GM12891 (cell line): ENCODE measurements around the gene SPARC.
"Not testable (repeated sequence)": the region's sequence is repeated elsewhere in the genome, so short reads cannot be mapped to it uniquely, and the experiment has no call there.

Experiments
- DNase-seq: peaks from one replicate; pipeline ENCODE4 v3.0.0; 2011; ENCODE audit warnings: low spot score; ENCODE audit not compliant: insufficient read length
- FAIRE-seq: peaks from 2 replicates; lab custom pipeline; 2011; peaks lifted over from hg19 to GRCh38; lab: Jason Lieb, UNC
- PAX5 ChIP-seq: IDR thresholded peaks from 2 replicates; pipeline ENCODE4 v1.6.1; 2011; ENCODE audit warnings: low read length, moderate library complexity, mild to moderate bottlenecking; ENCODE audit not compliant: insufficient read depth, severe bottlenecking
- POLR2A ChIP-seq: IDR thresholded peaks from 2 replicates; pipeline ENCODE4 v1.6.1; 2011; ENCODE audit warnings: low read depth, low read length, control low read depth
- POLR2AphosphoS5 ChIP-seq: IDR thresholded peaks from 2 replicates; pipeline ENCODE4 v1.6.1; 2011; ENCODE audit warnings: low read depth, low read length, control low read depth
- POU2F2 ChIP-seq: IDR thresholded peaks from 2 replicates; pipeline ENCODE4 v1.6.1; 2011; ENCODE audit warnings: low read depth, mild to moderate bottlenecking, control low read depth, low read length, moderate library complexity
- SPI1 ChIP-seq: IDR thresholded peaks from 2 replicates; pipeline ENCODE4 v1.6.1; 2011; ENCODE audit warnings: low read depth, low read length, control low read depth
- TAF1 ChIP-seq: IDR thresholded peaks from 2 replicates; pipeline ENCODE4 v1.6.1; 2011; ENCODE audit warnings: low read depth, low read length, control low read depth

The SPARC gene

DNA sequence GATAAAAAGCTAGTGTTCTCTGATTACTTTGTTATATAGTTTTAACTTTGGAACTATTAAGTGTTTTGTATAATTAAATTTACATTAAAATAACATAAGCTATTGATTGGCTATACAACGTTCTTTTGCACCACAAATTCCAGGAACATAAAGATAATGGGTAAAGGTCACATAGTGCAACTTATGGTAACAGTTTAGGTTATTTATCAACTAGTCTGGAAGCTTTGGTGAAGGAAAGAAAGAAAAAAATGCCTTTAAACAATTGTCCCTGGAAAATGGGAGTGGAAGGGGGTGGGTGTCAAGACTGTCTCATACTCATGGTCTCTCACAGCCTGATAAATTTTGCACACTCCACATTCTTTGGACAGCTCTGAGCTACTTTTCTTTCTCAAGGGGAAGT lies 17.1 kb upstream of the SPARC start:
- DNase-seq: no peak
- FAIRE-seq: no peak
- TF ChIP-seq POLR2A: no peak
- no peak for TF ChIP-seq TAF1
- no peak for TF ChIP-seq POLR2AphosphoS5

DNA sequence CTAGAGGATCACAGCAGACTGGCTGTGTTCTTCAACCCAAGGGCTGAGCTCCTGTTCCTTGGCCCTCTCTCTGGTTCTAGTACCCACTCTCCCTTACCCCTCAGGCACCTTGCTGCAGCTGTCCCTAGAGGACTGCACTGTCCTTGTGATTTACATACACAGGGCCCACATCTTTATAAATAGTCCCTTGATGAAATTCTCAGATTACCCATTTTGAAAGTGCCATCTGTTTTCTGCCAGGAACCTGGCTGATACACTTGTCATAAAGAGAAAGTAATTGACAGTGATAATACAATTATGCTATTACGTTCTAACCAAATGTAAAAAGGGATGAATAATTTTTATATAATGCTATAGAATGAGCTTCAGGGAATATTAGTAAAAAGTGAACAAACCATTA lies 16.5 kb upstream of the SPARC start:
- DNase-seq (no peak), FAIRE-seq (peak; percentile 84)
- TF ChIP-seq POU2F2: peak; percentile 81; the same call in 1 of the 2 replicates
- TF ChIP-seq PAX5: no peak

DNA sequence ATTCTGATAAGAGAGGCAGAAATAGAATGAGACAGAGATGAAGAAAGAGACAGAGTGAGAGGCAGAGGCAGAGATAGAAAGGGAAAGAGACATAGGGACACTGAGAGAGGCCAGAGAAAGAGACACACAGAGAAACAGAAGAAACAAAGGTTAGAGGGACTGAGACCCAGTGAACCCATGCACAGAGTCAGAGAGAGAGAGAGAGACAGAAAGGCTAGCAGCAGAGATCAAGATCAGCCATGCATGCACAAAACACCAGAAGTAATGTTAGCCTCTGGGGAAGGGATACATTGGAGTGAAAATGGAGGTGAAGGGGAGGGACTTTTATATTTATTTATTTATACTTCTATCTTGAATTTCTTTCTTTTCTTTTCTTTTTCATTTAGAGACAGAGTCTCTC lies 14.1 kb upstream of the SPARC start:
- TF ChIP-seq PAX5 (peak; percentile 92), POLR2AphosphoS5 (no peak)
- DNase-seq (no peak), FAIRE-seq (peak; percentile 86)

DNA sequence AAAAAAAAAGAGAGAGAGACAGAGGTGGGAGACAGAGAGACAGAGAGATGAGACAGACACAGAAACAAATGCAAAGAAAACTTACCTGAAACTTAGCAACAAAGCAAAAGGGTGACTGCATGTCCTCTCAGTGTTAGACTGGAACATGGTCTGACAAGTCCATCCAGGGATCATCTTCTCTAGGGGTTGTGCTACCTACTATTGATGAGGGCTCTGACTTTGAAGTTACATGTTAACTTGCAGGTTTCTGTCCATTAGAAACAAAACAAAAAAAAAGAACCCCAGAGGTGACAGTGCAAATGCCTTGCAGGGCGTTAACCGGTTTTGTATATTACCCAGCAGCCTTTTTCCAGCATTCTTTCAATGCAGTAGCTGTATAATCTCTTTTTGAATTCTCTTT lies 13.6 kb upstream of the SPARC start:
- TF ChIP-seq POU2F2 (no peak), SPI1 (no peak), POLR2AphosphoS5 (no peak), TAF1 (no peak), PAX5 (no peak), POLR2A (no peak)
- FAIRE-seq: peak; percentile 77
- DNase-seq: no peak

DNA sequence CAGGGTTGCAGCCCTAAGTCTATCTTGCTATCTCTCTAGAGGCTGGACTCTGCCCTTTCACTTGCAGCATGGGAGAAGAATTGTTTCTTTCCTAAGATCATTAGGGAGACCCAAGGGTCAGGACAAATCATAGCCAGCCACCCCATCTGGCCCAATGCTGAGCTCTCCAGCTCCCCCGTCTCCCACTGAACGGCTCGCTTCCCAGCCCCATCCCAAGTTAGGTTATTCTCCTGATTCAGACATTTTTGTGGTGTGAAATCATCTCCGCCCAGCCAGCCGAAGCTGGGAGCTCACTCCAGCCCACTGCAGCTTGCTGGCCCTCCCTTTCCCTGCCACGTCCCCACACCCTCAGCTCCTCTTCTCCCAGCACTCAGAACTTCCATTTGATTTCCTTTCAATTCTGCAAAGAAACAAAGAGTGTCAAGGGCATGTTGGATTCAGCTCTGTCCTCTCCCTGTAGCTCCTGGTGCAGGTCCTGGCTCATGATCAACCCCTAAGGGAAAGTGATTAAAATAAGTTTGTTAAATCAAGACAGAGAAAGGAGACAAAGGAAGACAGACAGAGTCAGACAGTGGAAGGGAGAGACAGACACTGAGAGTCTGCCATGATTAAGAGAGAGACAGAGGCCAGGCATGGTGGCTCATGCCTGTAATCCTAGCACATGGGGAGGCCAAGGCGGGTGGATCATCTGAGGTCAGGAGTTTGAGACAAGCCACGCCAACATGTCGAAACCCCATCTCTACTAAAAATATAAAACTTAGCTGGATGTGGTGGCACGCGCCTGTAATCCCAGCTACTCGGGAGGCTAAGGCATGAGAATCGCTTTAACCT lies 12.6 kb upstream of the SPARC start:
- DNase-seq (no peak), FAIRE-seq (peak; percentile 28)
- TF ChIP-seq SPI1: no peak

DNA sequence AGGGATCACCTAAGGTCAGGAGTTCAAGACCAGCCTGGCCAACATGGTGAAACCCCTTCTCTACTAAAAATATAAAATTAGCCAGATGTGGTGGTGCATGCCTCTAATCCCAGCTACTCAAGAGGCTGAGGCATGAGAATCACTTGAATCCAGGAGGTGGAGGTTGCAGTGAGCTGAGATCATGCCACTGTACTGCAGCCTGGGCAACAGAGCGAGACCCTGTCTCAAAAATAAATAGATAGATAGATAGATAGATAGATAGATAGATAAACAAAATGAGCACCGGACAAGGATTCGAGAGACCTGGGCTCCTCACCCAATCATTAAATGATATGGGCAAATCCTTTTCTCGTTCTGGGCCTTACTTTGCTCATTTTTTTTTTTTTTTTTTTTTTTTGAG lies 11.4 kb upstream of the SPARC start:
- not testable (repeated sequence) for FAIRE-seq, DNase-seq

DNA sequence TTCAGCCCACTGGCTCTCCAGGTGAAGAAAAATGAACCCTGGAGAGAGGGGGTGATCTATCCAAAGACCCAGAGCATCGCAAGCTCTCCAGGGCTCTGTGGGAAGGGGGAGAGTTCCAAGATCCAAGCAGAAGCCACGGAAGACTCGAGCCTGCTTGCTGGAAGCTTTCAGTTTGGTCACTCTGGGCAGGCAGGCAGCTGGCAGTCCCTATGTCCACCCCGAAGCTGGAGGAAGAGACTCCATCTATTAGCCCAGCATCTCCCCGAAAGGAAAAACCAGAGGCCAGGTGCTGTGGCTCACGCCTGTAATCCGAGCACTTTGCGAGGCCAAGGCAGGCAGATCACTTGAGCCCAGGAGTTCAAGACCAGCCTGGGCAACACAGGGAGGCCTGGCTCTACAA lies 10.7 kb upstream of the SPARC start:
- TF ChIP-seq SPI1 (no peak), POU2F2 (no peak), PAX5 (no peak), TAF1 (no peak), POLR2AphosphoS5 (no peak), POLR2A (no peak)
- DNase-seq: no peak
- FAIRE-seq: no peak

DNA sequence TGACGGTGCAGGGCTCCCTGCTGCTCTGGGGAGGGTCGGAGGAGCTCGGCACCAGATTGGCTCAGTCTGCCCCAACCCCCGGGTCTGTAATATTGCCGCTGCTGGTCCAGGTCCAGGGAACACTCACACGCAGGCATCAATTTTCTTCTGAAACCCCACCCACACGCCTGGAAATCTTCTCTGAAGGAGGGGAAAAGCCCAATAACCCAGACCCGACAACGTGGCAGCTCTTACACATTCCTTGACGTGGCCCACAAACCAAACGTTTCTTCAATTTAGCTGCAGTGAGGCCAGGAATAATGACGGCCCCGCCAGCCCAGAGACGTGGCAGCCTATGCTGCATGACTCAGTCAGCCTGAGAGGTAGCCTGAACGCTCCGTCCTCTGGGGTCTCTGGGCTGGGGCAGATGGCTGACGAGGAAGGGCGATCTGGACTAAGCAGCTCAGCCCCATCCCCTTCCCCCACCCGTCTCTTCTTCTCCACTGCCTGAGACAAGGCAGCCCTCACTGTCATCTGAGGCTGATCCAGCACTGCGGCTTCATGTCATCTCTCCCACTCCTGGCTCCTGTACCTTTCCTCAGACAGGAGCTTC lies 9.9 kb upstream of the SPARC start:
- TF ChIP-seq POU2F2 (no peak), SPI1 (no peak), PAX5 (no peak), POLR2A (no peak), POLR2AphosphoS5 (no peak), TAF1 (no peak)
- FAIRE-seq: no peak
- no peak for DNase-seq

DNA sequence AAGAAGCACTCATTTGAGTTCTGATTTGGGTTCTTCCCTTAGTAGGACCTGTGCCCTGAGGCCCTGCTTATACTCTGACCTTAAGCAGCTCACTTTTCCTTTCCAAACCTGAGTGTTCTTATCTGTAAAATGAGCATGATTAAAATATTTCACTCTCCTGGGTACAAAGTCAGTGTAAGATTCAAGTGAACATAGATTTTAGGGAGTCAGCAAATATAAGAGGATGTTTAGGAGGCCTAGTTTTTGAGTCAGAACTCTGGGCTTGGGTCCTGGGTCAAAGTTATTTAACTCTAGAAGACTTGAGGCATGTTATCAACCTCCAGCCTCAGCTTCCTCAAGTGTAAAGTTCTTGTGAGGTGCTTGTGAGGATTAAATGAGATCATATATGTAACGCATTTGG lies 8.7 kb upstream of the SPARC start:
- DNase-seq (no peak), FAIRE-seq (no peak)
- TF ChIP-seq TAF1 (no peak), POLR2A (no peak), PAX5 (no peak), SPI1 (no peak), POU2F2 (no peak), POLR2AphosphoS5 (no peak)

DNA sequence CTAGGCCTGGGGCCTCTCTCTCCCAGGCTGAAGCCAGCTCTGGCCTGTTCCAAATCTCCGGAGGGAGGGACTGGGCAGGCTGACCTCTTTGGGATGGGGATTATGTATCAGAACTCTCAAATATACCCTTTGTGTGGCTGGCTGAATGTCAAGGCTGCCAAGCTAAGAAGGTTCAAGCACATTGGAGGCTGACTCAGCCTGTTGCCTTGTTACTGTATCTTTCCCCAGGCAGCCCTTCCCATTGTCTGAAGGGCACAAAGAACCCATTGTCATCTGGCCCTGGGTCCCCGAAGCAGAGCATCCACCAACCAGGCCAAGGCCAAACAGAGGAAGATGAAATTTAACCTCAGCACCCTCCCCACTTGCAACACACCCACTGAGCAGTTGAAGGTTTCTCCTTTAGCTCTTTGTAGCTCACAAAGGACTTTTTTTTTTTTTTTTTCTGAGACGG lies 7.3 kb upstream of the SPARC start:
- FAIRE-seq (no peak), DNase-seq (no peak)
- TF ChIP-seq SPI1: no peak
- TF ChIP-seq POU2F2: no peak

DNA sequence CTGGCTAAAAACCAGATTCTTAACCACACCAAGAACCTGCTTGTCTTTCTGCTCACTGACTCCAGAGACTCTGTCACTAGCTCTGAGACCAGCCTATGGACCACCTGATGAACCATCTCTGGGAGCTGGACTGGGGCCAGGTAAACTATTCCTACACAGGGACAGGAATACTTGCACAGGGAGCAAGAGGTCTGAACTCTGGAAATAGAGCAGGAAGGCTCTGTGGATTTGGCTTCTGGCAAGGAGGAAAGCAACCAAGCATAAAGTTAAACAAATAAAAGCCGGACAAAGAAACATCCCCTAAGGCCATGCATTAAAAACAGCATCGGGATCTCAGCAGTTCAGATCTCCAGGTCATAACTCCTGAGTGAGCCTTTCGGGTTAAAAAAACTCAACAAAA lies 5.6 kb upstream of the SPARC start:
- DNase-seq: no peak
- FAIRE-seq: no peak
- TF ChIP-seq POU2F2: no peak
- TF ChIP-seq PAX5: no peak
- no peak for TF ChIP-seq TAF1
- no peak for TF ChIP-seq POLR2AphosphoS5
- no peak for TF ChIP-seq SPI1
- TF ChIP-seq POLR2A: no peak
